Activated T-helper 1 cell treated with Interleukin-2 at 50 U/mL for 16 hours (primary cell): ENCODE data around the gene PIH1D1.

Source experiments
- DNase-seq: peaks from one replicate; pipeline ENCODE4 v3.0.0-alpha.2; 2020; ENCODE audit warnings: low read depth

The PIH1D1 gene

DNA sequence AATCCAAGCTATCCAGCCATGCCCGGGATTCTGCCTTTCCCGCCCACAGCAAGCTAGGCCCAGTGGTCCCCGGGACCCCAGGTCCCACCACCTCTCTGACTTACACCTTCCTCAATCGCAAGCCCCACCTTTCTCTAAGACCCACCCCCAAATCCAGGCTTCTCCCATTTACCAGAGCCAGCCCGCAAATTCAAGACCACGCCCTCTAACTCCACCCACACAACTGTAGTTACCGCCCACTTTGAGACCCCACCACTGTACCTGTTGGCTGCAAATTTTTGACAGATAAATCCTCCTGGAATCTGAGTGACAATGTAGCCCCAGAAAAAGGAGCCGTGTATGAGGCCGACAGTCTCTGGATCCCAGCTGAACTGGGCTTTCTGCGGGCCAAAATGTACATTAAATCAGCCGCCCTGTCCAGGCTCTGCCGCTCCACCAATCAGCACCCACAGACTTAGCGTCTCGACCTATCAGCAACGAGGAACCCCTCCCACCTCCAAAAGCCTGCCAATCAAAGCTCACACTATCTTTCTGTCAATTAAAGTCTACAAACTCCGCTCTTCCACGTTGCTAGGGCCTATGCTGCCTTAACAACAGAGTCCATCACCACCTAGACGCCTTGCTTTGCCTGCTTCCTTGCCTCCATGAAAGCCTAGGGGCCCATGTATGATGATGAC, 16.6 kb downstream of the PIH1D1 start:
- DNase-seq, result no peak

DNA sequence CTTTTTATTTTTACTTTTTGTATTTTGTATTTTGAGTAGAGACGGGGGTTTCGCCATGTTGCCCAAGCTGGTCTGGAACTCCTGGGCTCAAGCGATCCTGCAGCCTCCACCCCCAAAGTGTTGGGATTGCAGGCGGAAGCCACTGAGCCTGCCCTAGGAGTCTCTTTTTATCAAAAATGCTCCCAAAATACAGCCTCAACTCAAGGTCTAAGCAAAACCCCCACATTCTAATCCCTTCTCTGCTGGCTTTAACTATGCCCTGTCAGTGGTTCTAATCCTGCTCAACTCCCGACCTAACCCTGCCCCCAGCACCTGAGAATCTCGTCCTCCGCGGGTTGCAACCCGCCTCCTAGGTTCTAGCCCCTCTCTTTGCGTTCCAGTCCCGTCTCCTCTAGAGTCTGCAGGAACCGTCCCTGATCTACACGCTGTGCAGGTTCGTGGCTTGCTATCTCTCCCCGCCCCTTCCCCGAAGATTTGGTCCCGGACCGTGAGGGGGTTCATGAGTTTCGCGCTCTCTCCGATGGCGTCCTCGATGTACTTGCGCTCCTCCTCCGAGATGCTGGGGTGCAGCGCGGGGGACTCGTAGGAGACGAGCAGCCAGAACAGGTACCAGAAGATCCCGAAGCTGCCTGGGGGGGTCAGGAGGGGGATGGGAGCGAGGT, 18.2 kb downstream of the PIH1D1 start:
- no peak for DNase-seq

DNA sequence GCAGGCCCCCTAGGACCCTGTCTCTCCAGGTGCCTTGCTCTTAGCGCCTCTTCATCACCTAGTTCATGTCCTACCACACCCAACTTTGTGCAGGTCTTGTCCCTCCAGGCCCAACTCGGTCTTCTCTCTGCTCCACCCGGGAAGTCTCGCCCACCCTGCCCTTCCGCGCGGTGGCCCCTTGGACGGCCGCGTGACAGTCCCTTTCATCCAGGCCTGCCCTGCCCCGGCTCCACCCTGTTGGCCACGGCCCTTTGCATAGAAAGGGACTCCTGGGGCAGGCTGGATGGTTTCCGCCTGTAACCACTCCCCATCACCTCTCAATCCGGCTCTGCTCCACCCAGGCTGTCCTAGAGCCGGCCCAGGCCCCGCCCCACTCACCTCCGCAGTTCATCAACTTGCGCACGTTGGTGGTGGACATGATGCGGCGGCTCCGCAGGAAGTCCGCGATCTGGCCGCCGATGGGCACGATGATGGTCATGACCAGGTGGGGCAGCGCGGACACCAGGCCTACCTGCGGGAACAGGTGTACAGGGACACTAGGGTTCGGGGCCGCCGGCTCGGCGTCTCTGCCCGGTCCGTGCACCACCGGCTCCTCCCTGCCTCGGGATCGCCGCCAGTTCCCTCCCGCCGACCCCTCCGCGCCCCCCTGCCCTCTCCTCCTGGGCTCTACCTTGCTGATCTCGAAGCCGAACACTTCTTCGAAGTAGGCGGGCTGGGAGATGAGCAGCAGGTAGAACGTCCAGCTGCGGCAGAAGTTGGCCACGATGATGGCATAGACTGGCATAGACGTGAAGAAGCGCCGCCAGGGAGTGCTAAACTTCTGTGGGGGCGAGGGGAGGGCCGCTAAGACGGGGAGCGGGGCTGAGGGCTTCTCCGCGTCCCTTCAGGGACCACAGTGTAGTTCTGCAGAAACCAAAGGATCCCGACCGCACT, 19.2 kb downstream of the PIH1D1 start:
- no peak for DNase-seq

DNA sequence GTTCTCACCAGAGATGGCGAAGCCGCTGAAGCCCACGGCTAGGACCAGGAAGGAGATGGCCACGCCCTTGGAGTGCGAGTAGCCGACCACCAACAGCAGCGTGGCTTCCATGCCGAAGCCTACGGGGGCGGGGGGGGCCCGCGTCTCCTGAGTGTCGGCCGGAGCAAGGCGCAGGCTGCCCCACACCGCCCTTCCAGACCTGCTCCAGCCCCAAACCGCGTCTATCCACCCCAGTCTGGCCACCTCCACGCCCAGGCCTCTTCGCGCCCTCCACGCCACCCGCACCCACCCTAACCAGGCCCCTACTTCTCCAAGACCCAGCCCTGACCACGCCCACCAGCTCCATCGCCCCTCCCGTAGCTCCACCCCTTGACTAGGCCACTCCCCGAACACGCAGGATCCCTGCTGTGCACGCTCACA, 20.3 kb downstream of the PIH1D1 start:
- no peak for DNase-seq

DNA sequence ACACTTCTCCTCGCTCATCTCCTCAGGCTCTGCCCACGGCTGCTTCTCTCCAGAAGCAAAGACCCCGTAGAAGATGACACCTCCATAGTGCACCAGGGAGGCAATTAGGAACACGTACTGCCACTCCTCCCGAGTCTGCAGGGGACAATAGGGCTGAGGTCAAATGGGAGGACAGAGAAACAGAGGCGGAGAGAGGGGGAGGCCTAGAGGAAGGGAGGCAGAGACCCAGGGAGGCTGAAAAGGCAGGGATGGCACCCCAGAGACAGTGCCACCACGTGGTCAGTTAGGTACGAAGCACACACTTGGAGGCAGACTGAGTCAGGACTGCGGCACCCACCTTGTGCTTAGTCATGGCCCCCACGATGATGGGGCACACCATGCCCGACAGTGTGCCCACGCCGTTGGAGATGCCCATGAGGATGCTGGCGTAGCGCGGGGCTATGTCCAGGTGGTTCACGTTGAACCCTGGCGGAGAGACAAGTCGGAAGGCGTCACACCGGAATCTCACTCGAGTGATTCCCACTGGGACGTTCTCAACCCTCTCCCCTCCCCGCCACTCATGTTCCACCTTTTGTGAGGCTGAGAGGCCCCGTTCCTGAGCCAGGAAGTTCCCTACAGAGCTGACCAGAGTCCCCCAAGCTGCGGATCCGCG, 20.8 kb downstream of the PIH1D1 start:
- no peak for DNase-seq

DNA sequence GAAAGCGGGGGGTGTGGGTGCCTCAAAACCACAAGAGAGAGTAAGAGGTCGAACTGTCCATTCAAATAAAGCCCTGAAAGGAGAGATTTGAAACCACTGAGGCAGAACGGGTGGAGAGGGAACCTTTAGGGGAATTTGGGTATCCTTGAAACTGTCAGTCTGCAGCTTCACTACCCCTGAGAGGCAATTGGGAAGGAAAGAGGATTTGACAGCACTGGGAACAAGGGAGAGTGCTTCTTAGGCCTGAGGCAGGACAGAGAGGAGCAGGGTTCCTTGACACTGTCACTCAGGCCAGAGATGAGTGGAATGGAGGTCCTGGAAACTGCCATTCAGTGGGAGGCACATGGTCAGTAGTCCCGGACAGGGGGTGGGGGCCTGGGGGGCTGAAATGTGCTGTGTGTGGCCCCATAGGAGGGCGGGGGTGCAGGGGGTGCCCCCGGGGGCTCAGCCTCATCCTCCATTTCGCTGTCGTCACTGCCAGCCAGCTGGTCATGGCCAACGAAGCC, 21.4 kb downstream of the PIH1D1 start:
- no peak for DNase-seq

DNA sequence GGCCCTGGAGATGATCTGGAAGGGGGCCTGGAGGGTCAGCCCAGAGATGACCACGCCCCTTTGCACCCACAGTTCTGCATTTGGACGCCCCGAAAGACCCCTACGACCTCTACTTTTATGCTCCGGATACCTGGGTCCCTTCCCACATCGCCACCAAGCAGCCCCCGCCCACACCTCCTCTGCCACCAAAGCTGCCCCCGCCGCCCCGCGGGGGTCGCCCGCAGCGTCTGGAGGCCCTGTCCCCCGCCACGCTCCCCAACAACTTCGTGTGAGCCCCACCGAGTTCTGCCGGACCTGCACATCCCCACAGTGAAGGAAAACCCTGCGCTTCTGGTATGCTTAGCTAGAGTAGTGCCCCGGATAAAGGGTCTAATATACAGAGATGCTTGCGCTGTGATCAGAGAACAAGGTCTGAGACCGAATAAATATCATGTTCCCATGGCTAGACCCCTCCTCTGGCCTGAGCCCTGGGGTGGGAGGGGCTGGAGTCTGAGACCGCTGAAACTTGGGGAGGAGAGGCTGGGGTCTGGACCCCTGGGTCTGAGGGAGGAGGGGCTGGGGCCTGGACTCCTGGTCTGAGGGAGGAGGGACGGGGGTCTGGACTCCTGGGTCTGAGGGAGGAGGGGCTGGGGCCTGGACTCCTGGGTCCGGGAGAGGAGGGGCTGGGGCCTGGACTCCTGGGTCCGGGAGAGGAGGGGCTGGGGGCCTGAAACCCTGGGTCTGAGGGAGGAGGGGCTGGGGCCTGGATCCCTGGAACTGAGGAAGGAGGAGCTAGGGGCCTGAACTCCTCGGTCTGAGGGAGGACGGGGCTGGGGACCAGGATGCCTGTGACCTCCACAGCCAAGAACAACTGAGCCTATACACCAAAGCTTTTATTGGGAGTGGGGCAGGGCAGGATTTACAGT, 22.8 kb downstream of the PIH1D1 start:
- no peak for DNase-seq

DNA sequence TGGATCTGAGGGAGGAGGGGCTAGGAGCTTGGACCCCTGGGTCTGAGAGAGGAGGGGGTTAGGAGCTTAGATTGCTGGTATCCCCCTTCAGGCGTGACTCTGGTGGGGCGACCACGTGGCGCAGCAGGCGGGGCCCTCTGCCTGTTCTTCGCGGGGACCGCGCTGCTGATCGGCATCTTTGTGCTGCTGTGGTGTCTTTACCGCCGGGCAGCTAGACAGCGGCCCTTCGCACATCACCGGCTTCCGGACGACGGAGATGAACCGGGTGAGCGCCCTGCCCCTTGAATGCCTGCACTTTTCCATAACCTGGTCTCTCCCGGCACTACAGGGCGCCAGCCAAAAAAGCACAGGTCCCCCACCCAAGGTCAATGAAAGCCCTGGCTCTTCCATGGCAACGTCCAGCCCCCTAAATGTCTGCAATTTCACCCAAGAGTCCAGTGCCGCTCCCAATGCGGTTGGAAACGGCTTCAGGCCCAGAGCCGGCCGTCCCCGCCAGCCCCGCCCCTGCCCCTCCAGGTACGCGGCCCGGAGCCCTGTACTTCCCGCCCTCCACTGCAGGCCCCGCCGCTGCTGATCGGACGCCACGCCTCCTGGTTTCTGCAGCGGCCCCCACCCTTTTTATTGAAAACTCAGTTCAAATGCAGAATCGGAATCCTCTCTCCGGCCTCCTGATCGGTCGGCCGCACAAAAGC, 23.6 kb downstream of the PIH1D1 start:
- no peak for DNase-seq

DNA sequence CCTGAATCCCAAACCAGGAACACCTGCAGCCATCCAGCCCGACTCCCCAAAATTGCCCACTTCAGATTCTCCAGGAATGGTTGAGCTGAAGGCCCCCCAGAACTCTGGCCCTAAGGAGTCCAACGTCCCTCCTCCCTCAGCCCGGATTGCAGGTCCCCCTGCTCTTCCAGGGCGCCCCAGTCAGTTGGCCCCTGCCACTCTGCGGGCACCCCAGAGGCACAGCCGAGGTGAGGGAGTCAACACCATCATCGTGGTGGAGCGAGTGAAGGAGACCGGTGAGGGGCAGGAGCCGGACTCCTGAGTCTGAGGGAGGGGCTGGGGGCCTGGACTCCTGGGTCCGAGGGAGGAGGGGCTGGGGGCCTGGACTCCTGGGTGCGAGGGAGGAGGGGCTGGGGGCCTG, 24.3 kb downstream of the PIH1D1 start:
- no peak for DNase-seq

DNA sequence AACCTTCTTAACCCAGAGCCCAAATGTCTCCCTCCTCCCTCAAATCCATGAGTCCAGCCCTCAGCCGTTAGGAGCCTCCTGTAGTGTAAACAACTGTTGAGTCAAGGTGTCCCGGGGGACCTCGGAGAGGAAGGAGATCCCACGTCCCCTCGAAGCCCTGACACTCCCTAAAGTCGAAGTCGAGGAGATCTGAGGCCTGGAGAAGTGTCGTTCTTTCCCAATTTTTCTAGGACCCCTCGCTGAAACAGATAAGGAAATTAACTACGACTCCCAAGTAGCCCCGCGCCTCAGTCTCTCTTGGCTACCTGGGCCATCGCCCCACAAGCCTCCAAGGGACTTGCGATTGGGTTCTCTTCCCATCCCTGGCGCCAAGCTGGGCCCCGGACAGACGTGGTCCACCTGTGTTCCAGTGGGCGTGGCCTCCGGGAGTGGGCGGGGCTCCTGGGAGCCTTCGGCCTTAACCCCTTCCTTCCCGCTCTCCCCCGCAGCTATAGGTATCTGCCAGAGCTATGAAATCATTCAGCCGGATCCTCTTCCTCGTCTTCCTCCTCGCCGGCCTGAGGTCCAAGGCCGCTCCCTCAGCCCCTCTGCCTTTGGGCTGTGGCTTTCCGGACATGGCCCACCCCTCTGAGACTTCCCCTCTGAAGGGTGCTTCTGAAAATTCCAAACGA, 25.6 kb downstream of the PIH1D1 start:
- DNase-seq, result no peak

DNA sequence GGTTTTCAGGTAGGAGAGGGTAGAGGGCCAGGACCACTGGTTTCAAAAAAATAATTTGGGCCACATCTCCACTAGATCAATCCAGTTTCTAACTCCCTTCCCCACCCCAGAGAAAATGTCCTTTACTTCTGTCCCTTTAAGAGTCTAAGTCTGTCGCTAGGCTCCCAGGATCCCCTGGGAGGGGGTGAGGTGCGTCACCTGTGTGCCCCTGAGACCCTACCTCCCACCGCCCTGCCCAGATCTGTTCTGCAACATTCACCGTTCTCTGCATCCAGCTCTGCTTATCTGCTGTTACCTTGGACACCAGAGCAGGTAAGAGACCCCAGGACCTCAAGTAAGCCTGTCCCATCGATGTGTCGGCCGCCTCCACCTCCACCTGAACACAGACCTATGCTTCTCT, 26.4 kb downstream of the PIH1D1 start, which contains the start of gene GFY:
Gene GFY, plus strand, starts transcription at position 211 of the 400 bp plus-strand sequence. CDS start 1,043 bp downstream, outside the sequence.
- no peak for DNase-seq

DNA sequence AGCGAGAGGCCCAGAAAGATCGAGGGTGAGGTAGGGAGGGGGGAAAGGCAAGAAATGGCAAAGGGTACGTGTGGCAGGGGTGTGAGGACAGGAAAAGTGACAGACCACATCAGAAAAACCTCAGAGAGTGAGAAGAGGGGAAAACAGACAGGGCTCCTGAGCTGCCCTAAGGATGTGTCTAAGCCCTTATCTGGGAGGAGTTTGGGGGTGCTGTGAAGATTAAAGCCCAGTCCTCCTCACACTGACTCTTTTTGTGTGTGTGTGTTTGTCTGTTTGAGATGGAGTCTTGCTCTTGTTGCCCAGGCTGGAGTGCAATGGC, 27.7 kb downstream of the PIH1D1 start:
- no peak for DNase-seq

DNA sequence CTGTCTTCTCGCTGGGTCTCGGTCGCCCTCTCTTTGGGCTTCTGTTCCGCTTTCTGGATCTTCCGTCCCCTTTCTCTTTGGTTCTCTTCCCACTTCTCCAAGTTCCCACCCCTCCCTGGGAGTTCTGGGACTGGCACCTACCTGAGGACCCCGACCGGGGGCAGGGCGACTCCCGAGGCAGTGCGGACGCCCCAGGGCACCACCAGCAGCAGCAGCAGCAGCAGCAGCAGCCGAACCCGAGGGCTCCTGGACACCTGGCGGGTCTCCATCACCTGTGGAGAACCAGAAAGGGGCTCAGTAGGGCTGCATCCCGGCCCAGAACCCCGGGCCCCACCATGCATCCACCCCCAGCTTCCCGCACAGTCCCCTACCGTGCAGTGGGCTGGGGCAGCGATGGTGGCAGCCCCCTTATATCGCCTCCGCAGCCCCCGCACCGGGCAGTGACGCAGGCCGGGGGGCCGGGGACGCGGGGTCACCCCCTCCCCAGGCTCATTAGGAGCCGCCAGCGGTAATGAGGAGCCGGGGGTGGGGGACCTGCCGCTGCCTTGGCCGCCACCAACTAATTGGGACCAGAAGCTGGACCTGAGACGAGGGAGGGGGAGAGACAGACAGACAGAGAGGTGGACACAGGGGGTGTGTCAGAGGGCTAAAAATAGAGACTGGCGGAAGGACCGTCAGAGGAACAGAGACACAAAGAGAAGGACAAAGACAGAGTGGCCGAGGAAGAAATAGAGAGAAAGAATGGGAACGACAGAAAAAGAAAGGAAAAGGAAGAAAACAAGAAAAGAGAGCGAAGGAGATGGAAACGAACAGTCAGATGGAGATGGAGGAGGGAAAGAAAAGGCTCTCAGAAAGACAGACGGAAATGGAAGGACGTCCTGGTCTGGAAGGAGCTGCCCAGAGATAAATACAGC, 28.3 kb downstream of the PIH1D1 start, which contains the start of gene PTH2:
Gene PTH2, minus strand, starts transcription at position 371 of the 914 bp plus-strand sequence. Its CDS starts 102 bp downstream, at position 269.
- no peak for DNase-seq

DNA sequence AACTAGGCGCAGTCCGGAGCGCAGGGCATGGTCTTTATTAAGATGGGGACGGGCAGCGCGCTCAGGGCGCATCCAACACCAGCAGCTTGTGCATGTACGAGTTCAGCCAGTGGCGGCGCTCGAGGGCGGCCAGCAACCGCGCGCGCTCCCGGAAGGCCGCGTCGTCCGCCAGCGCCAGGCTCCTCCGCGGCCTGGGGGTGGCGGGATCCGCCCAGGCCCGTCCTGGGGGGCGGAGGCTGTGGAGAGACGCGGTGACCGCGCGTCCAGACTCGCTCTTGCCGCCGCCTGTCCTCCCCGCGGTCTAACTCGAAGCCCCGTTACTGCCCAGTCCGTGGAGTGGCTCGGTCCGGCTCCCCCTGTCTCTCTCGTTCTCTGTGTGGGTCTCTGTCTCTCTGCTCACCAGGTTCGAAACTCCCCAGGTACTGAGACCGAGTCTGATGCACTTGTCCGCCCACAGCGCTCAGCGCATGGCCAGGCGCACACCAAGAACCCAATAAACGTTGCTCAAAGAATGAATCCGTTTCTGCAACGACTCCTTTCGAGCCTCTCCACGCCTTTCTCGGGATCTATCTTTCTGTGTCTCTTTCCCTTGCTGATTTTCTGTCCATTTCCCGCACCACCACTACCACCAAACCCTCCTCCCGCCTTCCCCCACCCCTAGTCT, 29.1 kb downstream of the PIH1D1 start:
- no peak for DNase-seq

DNA sequence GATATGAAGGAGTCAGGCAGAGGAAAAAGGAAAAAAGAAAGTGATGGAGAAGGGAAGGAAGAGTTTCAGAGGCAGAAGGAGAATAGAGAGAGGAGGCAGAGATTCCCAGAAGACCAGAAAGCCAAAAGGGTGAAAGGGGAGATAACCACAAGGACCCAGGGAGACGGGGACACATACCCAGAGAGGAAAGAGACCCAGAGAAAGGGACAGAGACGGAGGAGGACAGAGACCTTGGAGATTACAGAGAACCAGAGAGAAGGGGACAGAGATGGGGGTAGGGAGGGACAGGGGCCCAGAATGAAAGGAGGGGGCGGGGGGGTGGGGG, 29.8 kb downstream of the PIH1D1 start:
- DNase-seq, result no peak

DNA sequence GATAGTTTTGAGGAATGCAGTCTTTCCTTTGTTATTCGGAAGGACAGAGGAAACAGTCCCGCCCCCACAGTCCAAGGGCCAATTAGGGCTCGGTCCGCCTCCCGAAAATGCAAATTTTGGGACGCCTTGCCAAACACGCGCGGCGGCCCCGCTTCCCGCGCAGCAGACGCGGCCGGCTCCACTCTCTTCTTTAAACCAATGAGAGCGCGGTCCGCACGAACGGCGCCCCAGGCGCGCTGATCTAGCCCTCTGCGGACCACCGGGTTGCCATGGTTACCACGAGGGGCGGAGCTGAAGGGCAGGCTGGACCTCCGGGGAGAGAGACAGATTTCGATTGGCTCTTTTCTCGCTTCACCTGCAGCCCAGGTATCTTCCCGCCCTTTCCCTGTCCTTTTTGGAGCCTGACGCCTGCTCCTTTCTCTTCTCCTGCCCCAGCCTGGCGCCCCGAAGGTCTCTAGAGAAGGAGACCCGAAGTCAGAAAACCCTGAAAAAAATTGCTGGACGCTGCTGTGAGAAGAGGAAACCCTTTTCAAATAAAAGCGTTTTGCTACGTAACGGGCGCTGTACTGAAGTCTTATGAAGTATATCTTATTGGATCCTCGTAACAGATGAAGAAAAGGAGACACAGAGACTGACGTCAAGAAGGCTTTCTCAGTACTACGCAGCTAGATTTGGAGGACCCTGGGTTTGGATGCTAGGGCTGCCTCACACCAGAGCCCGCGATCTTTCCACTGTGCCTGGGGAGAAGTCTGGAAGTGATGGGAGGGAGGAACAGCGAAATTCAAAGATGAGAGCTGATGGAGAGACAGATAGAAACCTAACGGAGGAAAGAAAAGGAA, 30.4 kb downstream of the PIH1D1 start:
- no peak for DNase-seq

DNA sequence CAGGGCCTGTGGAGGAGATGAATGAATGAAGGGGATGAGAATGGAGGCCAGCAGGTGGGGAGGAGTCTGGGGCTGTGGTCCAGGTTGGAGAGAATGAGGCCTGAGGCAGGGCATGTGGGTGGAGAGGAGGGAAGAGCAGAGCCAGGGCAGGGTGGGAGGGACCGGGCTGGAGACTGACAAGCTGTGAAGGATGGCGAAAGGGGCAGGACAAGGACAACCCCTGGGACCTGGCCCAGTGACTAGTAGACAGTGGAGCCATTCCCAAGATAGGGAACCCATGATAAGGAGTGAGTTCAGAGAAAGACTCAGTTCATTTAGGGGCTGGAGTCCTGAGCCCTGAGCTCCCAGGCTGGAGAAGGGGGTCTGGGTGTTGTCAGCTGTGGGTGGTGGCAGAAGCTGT, 31.4 kb downstream of the PIH1D1 start:
- DNase-seq, result no peak
